Stimulated activated CD4-positive, alpha-beta T cell treated with anti-CD3 and anti-CD28 coated beads, Interleukin-1b, Interleukin-23, amount 100 ng/mL, for 1 hour (primary cell): ENCODE results near the gene ACTL6B.

ENCODE experiments used
- DNase-seq, 2 donors: peaks; one replicate each; pipeline ENCODE4 v3.0.0-alpha.2; 2020; ENCODE audit warnings: low read depth in 2 of 2

ACTL6B gene

DNA sequence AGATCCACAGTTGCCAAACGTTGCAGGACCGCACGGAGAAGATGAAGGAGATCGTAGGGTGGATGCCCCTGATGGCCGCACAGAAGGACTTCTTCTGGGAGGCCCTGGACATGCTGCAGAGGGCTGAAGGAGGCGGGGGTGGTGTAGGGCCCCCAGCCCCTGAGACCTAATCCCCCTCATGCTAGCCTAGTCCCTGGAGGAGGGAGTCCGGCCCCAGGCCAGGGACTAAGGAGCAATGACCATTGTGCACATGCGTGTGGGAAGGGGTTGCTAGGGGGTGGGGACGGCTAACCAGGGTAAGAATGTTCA, 55.6 kb downstream of the ACTL6B start:
- DNase-seq = no peak

DNA sequence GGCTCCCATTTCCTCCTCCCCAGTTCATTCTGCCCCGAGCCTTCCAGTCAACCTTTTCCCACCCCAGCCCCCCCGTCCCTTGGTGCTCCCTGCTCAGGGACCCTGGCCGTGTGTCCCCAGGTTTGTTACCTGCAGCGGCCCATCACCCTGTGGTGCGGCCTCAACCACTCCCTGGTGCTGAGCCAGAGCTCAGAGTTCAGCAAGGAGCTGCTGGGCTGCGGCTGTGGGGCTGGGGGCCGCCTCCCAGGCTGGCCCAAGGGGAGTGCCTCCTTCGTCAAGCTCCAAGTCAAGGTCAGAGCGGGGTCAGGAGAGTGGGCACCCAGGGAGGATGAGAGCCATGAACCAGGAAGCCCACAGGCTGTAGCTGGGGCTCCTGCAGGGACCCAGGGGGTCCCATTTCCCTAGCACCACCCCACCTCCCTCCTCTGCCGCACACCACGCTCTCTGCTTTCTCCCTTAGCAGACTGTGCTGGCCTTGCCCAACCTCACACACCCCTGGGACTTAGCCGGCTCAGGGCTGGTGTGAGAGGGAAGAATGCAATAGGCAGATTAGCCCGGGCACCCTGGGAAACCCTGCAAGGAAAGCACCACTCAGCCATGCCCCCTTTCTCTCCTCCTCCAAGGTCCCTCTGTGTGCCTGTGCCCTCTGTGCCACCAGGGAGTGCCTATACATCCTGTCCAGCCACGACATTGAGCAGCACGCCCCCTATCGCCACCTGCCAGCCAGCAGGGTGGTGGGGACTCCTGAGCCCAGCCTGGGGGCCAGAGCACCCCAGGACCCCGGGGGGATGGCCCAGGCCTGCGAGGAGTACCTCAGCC, 56.1 kb downstream of the ACTL6B start:
- no peak for DNase-seq

- DNase-seq = no peak
Measured at GRCh38 chr7:100598425-100598824, 57.8 kb downstream of the ACTL6B start.

- DNase-seq = no peak
Measured at GRCh38 chr7:100595188-100595587, 61.1 kb downstream of the ACTL6B start.
